Activated CD4-positive, alpha-beta T cell treated with anti-CD3 and anti-CD28 coated beads, Interleukin-2, amount 50 U/mL, for 16 hours (primary cell): ENCODE measurements around the gene MEIKIN.

Experiments
- DNase-seq: peaks from one replicate; pipeline ENCODE4 v3.0.0-alpha.2; 2020

The MEIKIN gene

GRCh38 chr5:131766689-131767088 is 178.8 kb downstream of the MEIKIN start:
- DNase-seq = no peak

- DNase-seq = no peak
Observed at GRCh38 chr5:131765261-131765660, 180.2 kb downstream of the MEIKIN start.

GRCh38 chr5:131763968-131764367 is 181.5 kb downstream of the MEIKIN start:
- DNase-seq = no peak

DNA sequence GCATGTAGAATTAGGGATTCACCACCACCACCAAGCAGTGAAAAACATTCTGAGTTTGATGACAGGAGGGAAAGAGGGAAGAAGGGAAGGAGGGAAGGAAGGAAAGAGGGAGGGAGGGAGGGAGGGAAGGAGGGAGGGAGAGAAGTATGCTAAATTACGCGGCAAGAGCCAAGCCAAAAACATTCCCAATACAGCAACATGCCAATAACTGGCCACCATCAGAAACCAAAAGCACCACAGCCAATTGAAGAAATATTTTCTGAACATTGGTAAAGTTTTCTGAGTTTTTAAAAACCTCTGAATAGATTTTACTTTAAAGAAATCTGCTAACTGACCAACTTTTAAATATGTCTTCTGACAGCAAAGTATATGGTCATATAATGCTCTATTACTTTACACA is 184.7 kb downstream of the MEIKIN start:
- DNase-seq = no peak

DNA sequence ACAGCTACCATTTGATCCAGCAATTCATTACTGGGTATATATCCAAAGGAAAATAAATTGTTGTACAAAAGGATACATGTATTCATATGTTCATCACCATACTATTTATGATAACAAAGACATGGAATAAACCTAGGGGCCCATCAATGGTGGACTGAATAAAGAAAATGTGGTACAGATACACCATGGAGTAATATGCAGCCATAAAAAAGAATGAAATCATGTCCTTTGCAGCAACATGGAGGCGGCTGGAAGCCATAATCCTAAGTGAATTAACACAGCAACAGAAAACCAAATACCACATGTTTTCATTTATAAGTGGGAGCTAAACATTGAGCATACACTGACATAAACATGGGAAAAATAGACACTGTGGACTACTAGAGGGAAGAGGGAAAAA is 185.8 kb downstream of the MEIKIN start:
- no peak for DNase-seq

GRCh38 chr5:131758520-131758900 is 187.0 kb downstream of the MEIKIN start:
- no peak for DNase-seq

DNA sequence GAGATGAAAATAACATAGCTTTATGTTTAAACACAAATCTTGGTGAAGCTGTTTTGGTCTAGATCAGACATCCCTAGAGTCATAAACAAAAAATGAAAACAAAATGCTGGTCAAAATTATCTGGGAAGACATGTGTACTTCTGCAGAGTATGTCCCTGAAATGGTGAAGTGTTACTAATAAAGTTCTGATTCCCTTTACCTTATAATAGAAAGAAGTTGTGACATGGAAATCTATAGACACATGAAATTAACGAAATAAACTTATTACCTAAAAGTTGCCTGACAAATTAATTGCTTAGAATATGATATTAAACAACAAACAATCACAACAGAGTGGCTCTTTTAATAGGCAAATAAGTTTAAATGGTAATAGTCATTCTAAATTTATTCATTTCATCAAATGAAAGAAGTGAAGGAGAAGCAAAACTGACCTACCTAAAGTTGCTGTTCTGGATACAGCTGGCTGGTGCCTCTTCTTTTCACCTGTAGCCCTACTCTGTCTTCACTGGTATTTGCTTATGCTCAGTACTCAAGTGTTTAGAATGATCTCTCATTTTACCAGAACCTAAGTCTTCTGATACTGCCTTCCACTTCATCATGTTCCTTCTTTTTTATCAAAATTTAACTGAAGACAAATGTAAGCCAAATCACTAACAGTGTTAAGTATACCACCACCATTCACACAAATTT is 187.5 kb downstream of the MEIKIN start:
- DNase-seq = no peak
